Camera-type eye (tissue), 1 donor: ENCODE data around the gene IFI30. TPM values are rescaled to one million over a fixed set of nuclear protein-coding genes. Genes with fewer than 3 reads are reported as not detected.

Experiments
- total RNA-seq: library from RNA; depleted of rRNA; stranded (reverse); fragments of >200 nt; gene quantifications from one replicate; pipeline ENCODE4 v1.2.3, GENCODE V29; 2014

The IFI30 gene
- 5.8 TPM for total RNA-seq

DNA sequence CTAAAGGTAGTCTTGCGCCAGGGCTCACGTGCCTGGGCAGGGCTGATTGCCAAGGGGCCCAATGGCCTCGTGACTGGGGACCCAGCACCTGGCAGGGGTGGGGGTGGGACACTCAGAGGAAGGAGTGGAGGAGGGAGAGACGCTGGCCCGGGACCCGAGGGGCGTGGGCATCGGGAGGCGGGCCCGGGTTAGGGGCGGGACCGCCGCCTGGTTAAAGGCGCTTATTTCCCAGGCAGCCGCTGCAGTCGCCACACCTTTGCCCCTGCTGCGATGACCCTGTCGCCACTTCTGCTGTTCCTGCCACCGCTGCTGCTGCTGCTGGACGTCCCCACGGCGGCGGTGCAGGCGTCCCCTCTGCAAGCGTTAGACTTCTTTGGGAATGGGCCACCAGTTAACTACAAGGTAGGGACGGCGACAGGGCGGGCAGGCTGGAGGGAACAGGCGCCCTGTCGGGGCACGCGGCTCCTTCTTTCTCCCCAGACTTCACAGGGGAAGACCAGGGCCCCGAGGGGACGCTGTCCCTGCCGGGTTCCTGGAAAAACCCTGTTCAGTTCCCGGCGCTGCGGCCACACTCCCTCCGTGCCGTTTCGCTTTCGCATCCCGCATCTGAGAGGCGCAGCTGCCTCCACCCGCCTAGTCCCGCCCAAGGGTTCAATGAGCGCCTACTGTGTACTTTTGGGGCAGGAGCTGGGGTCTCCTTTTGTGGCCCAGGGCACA, at the start of gene IFI30:
Gene IFI30, plus strand, starts transcription at position 242 of the 717 bp plus-strand sequence. Its CDS starts 29 bp downstream, at position 271.

DNA sequence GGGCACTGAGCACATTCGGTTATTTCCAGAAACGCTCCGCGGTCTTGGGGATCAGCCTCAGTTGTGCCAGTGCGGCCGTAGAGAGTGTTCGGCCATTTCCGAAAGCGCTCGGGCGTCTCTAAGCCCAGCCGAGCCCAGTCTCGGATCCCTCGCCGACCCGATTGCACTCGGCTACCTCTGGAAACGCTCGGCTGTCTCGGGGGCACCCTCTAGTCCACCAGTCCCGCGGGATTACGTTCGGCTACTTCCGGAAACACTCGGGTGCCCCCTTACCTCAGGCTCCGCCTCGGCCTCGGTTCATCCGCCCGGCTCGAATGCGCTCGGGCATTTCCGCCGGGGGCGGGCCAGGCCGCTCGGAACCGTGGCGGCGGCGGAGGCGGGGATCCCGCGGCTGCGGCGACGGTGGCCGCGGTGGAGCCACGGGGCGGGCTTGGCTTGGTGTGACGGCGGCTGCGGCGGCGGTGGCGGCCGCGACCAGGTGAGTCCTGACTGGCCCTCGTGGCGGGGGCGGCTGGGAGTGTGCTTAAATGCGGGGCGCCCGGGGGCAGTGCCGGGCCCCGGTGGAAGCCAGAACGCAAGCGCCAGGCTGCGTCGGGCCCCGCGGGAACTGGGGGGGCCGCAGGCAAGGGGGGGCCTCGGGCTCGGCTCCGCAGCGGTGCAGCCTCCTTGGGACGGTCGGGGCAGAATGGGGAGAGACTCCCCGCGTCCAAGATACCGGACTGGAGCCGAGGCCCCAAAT, 20.6 kb upstream of the IFI30 start, which contains the start of gene PIK3R2:
Gene PIK3R2, plus strand, starts transcription at position 347 of the 739 bp plus-strand sequence. CDS start 2,717 bp downstream, outside the sequence.

DNA sequence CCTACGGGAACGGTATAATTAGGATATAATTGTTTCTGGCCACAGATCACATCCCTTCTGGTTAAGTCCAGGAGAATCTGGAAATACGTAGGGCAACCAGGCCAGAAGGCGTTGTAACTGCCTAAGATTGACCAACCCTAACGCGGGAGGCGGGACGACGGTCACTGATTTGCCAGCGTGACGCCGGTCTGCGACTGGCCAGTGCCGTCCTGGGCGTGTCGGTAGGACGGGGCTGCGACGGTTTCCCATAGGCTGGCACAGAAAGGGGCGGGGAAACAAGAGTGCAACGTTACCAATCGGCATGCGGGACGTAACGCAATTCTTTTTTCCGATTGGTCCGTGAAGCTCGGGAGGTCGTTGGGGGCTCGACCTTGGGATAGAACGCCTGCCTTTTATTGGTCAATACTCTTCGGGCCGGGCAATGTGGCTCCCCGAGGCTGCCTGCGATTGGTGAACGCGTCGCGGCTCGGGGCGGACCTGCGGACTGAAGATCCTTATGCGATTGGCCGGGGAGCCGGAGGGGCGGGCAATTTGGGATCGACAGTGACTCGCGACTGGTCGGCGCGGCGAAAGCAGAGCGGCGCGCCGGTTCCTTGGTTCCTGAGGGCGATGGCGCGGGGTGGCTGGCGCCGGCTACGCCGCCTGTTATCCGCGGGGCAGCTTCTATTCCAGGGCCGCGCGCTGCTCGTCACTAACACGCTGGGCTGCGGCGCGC, 19.2 kb downstream of the IFI30 start, which contains the start of gene MPV17L2:
Gene MPV17L2, plus strand, starts transcription at position 546 of the 715 bp plus-strand sequence. Its CDS starts 64 bp downstream, at position 610.

DNA sequence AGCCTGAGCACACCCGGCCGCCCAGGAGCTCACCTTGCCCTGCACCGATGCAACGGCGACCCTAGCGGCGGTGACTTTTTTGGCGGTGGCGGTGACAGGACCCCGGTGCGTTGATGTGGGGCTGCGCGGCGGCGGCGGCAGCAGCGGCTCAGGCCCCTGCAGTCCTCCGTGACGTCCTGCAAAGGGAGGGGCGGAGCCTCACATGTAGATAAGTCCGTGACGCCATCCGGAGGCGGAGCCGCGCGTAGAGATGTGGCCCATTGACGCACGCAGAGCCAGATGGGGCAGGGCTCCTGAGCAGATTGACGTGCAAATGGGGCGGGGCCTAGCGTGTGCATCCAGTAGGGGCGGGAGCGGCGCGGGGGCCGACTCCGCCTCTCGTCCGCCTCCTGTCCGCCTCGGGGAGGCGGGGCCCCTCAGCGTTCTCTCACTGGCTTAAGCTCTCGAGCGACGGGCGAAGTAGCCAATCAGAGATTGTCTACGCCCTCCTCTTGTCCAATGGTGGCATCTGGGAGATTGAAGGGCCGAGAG, 30.3 kb downstream of the IFI30 start, which contains the start of gene RAB3A:
Gene RAB3A, minus strand, starts transcription at position 180 of the 531 bp plus-strand sequence. CDS start 1,302 bp downstream, outside the sequence.

DNA sequence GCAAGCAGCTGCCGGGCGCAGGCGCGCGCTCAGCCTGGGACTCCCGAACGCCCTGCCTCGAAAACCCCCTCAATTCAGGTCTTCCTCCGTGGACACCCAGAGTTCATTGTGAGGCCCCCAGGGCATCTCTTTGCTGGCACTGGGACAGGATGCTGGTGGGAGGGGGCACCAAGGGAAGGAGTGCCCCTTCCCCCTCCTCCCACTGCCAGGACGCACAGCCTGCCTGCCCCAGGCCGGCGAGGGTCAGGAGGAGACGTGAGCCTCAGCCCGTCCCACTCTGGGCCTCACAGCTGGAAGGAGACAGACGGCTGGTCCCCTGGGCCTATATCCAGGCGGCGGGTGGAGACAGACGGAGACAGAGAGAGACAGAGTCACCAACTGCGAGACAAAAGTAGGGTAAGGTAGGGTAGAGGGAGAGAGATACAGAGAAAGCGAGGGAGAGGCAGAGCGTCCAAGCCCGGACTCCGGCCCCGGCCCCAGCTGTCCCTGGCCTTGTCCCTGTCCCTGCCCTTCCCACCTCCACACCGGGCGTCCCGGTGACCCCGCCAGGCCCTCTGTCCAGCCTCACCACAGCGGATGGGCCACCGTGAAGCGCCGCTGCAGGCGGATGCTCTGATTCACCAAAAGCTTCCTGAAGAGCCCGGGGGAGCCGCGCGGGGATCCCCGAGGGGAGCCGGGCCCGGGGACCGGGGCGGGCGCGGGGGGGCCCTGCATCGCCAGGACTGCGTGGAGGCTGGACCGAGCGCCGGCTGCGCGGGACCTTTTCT, 52.3 kb downstream of the IFI30 start, which contains the start of gene PDE4C:
Gene PDE4C, minus strand, starts transcription at position 737 of the 767 bp plus-strand sequence. Its CDS starts 23 bp downstream, at position 714.

Other genes with a start within 250 kb of the IFI30 start
- gene CCDC124, start 240.8 kb upstream of the IFI30 start, total RNA-seq: 50.0 TPM
- 11.1 TPM for gene KCNN1, start 206.7 kb upstream of the IFI30 start, total RNA-seq
- 34.5 TPM for gene ARRDC2, start 165.6 kb upstream of the IFI30 start, total RNA-seq
- 0.38 TPM for gene IL12RB1, start 86.9 kb upstream of the IFI30 start, total RNA-seq
- 6.6 TPM for gene MAST3, start 76.0 kb upstream of the IFI30 start, total RNA-seq
- gene PIK3R2, start 20.6 kb upstream of the IFI30 start, total RNA-seq: 42.6 TPM
- gene MPV17L2, start 19.4 kb downstream of the IFI30 start, total RNA-seq: 9.4 TPM
- 21.1 TPM for gene RAB3A, start 30.2 kb downstream of the IFI30 start, total RNA-seq
- 3.8 TPM for gene PDE4C, start 52.6 kb downstream of the IFI30 start, total RNA-seq
- 3.1 TPM for gene IQCN, start 100.6 kb downstream of the IFI30 start, total RNA-seq
- 217 TPM for gene JUND, start 107.8 kb downstream of the IFI30 start, total RNA-seq
- 99.8 TPM for gene LSM4, start 149.3 kb downstream of the IFI30 start, total RNA-seq
- gene PGPEP1, start 166.8 kb downstream of the IFI30 start, total RNA-seq: 19.3 TPM
- gene GDF15, start 212.3 kb downstream of the IFI30 start, total RNA-seq: 8.2 TPM
- 2.0 TPM for gene LRRC25, start 223.8 kb downstream of the IFI30 start, total RNA-seq
- 49.9 TPM for gene SSBP4, start 245.6 kb downstream of the IFI30 start, total RNA-seq